Left ventricle myocardium inferior (tissue), 1 donor: ENCODE results near the gene SLC6A11. TPM values are rescaled to one million over a fixed set of nuclear protein-coding genes. Genes with fewer than 3 reads are reported as not detected.

ENCODE experiments used
- DNase-seq: peaks from one replicate; pipeline ENCODE4 v3.0.0-alpha.2; 2020
- H3K27ac ChIP-seq: fragments of 200-600 bp; replicated peaks from 2 replicates; pipeline ENCODE4 v1.8.0; 2021
- H3K27me3 ChIP-seq: fragments of 200-600 bp; 2 replicates; pipeline ENCODE4 v1.8.0; 2021; ENCODE audit warnings: low read depth
- H3K36me3 ChIP-seq: fragments of 200-600 bp; 2 replicates; pipeline ENCODE4 v1.8.0; 2021
- H3K4me1 ChIP-seq: fragments of 200-600 bp; 2 replicates; pipeline ENCODE4 v1.8.0; 2021
- H3K4me3 ChIP-seq: fragments of 200-600 bp; 2 replicates; pipeline ENCODE4 v1.8.0; 2021; ENCODE audit warnings: mild to moderate bottlenecking, moderate library complexity
- H3K9me3 ChIP-seq: fragments of 200-600 bp; replicated peaks from 2 replicates; pipeline ENCODE4 v1.8.0; 2021
- CTCF ChIP-seq: fragments of 200-600 bp; IDR thresholded peaks from 2 replicates; pipeline ENCODE4 v1.8.0; 2021; ENCODE audit warnings: antibody characterized with exemption, mild to moderate bottlenecking, borderline replicate concordance
- intact Hi-C: fragments of 100-400 bp; cut with micrococcal nuclease; formaldehyde crosslinking; loops from one replicate; pipeline ENCODE4 v1.11.0; 2022
- total RNA-seq: library from RNA; stranded (reverse); fragmentation: NEBNext Ultra II Directional; extraction: Animal tissue kit (Norgen Biotek cat#: 25700); gene quantifications from one replicate; pipeline ENCODE4 v1.2.1, GENCODE V29; 2021
- donor health status: DM: no; HTN: yes; CAD: no; lungs with severe emphysema.

SLC6A11 gene
- total RNA-seq, 1 donor from 2014 or later, result not detected

GRCh38 chr3:10888518-10889090, 72.6 kb downstream of the SLC6A11 start:
- peaks cover 28% of the 10 kb centered on the region for H3K9me3 ChIP-seq
- no peak overlapping the region for H3K4me3 ChIP-seq
- no peaks in the 10 kb centered on the region for H3K36me3 ChIP-seq
- no peak for TF ChIP-seq CTCF
- intact Hi-C loops, result no loop called here
- no peak for DNase-seq
- H3K27ac ChIP-seq, result no peak overlapping the region
- peaks cover 72% of the 10 kb centered on the region for H3K27me3 ChIP-seq
- H3K4me1 ChIP-seq, result no peaks in the 10 kb centered on the region

GRCh38 chr3:10889206-10889960, 73.4 kb downstream of the SLC6A11 start:
- Histone ChIP-seq H3K4me3 (no peak overlapping the region), H3K27me3 (peaks cover 72% of the 10 kb centered on the region), H3K4me1 (no peaks in the 10 kb centered on the region), H3K36me3 (no peaks in the 10 kb centered on the region), H3K9me3 (peaks cover 28% of the 10 kb centered on the region), H3K27ac (no peak overlapping the region)
- intact Hi-C loops, result no loop called here
- no peak for DNase-seq
- no peak for TF ChIP-seq CTCF

- intact Hi-C loops, result no loop called here
- no peak for TF ChIP-seq CTCF
These were observed 74.6 kb downstream of the SLC6A11 start for GRCh38 chr3:10890665-10891064.

GRCh38 chr3:10892622-10893021, 76.6 kb downstream of the SLC6A11 start:
- Histone ChIP-seq H3K27ac (no peak overlapping the region), H3K4me3 (no peak overlapping the region), H3K27me3 (peaks cover 57% of the 10 kb centered on the region), H3K4me1 (no peaks in the 10 kb centered on the region), H3K9me3 (peaks cover 28% of the 10 kb centered on the region), H3K36me3 (no peaks in the 10 kb centered on the region)
- no peak for DNase-seq
- TF ChIP-seq CTCF, result no peak
- intact Hi-C loops, result no loop called here

More at GRCh38 chr3:10890665-10891064, 74.6 kb downstream of the SLC6A11 start:
- Histone ChIP-seq H3K27me3 (peaks cover 68% of the 10 kb centered on the region), H3K4me3 (no peak overlapping the region), H3K36me3 (no peaks in the 10 kb centered on the region), H3K4me1 (no peaks in the 10 kb centered on the region), H3K9me3 (peaks cover 28% of the 10 kb centered on the region), H3K27ac (no peak overlapping the region)
- DNase-seq, result no peak

- no peaks in the 10 kb centered on the region for H3K36me3 ChIP-seq
- TF ChIP-seq CTCF, result no peak
- no peaks in the 10 kb centered on the region for H3K4me1 ChIP-seq
- H3K9me3 ChIP-seq, result peaks cover 29% of the 10 kb centered on the region
- intact Hi-C loops, result no loop called here
- no peak overlapping the region for H3K27ac ChIP-seq
- H3K27me3 ChIP-seq, result peaks cover 44% of the 10 kb centered on the region
- DNase-seq, result no peak
- no peak overlapping the region for H3K4me3 ChIP-seq
These were observed 85.4 kb downstream of the SLC6A11 start for GRCh38 chr3:10901296-10901945.
